Right kidney (tissue), 1 donor: Measurements from ENCODE around the gene TREM2.
"Not testable (repeated sequence)": the region's sequence is repeated elsewhere in the genome, so short reads cannot be mapped to it uniquely, and the experiment has no call there.

Experiments
- DNase-seq: peaks from one replicate; pipeline ENCODE4 v3.0.0-alpha.2; 2016

Gene TREM2

GRCh38 chr6:41153992-41154625, 8.8 kb downstream of the TREM2 start, which contains the start of gene TREML1:
TREML1 (minus strand) TSS chr6:41154347; CDS start chr6:41154288, 59 bp downstream.
- no peak for DNase-seq

- DNase-seq = no peak
These were observed 9.5 kb downstream of the TREM2 start for GRCh38 chr6:41153451-41153850.

- no peak for DNase-seq
These were observed 12.2 kb downstream of the TREM2 start for GRCh38 chr6:41150671-41151070.

GRCh38 chr6:41147917-41148316, 15.0 kb downstream of the TREM2 start:
- no peak for DNase-seq

GRCh38 chr6:41136911-41137310, 26.0 kb downstream of the TREM2 start:
- DNase-seq = no peak

GRCh38 chr6:41135062-41135832, 27.7 kb downstream of the TREM2 start:
- no peak for DNase-seq

GRCh38 chr6:41132254-41132653, 30.7 kb downstream of the TREM2 start:
- DNase-seq = no peak

- no peak for DNase-seq
These were observed 37.6 kb downstream of the TREM2 start for GRCh38 chr6:41125282-41125681.

- no peak for DNase-seq
These were observed 40.0 kb downstream of the TREM2 start for GRCh38 chr6:41122918-41123317.

- DNase-seq = no peak
These were observed 40.5 kb downstream of the TREM2 start for GRCh38 chr6:41122373-41122772.

GRCh38 chr6:41120058-41120457, 42.9 kb downstream of the TREM2 start:
- no peak for DNase-seq

GRCh38 chr6:41119508-41119907, 43.4 kb downstream of the TREM2 start:
- no peak for DNase-seq

- DNase-seq = not testable (repeated sequence)
These were observed 47.9 kb downstream of the TREM2 start for GRCh38 chr6:41115027-41115426.

- DNase-seq = no peak
These were observed 51.9 kb downstream of the TREM2 start for GRCh38 chr6:41111017-41111416.
